HG02884 (cell line): ENCODE measurements around the gene ZNRF3.
"Not testable (repeated sequence)": the region's sequence is repeated elsewhere in the genome, so short reads cannot be mapped to it uniquely, and the experiment has no call there.

ENCODE experiments used
- ATAC-seq: cut with Tn5 transposase; IDR thresholded peaks from one replicate; pipeline ENCODE4 v1.9.1; 2021; ENCODE audit warnings: mild to moderate bottlenecking, moderate library complexity; ENCODE audit not compliant: unreplicated experiment

ZNRF3 gene

DNA sequence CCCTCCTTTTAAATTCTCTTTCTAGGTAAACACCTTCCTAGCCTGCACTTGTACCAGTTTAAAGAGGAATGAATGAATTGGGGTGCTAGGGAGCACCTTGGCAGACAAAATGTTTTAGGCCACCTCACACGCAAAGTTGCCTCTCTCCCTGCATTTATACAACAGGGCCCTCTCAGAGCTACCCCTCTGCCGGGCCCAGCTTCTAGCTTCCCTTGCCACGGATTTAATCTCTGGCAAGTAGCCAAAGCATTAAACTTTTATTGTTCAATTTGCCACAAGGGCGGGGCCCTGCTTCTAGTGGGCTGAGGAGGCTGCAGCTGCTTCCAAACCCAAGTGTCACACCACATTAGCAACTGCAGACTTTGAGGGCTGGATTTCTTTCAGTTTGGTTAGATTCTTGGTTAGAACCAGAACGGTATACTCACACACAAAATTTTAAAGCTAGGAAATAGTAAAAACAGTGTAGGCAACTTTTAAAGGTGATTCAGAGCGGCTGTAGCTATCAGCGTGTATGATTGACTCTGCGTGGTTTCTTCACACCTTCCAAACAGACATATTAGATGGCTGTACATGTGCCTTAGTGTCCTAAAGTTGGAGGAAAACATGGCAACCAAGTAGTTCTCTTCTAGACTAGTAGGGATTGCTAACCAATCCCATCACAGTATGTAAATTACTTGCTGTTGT is 196.0 kb downstream of the ZNRF3 start:
- no peak for ATAC-seq

DNA sequence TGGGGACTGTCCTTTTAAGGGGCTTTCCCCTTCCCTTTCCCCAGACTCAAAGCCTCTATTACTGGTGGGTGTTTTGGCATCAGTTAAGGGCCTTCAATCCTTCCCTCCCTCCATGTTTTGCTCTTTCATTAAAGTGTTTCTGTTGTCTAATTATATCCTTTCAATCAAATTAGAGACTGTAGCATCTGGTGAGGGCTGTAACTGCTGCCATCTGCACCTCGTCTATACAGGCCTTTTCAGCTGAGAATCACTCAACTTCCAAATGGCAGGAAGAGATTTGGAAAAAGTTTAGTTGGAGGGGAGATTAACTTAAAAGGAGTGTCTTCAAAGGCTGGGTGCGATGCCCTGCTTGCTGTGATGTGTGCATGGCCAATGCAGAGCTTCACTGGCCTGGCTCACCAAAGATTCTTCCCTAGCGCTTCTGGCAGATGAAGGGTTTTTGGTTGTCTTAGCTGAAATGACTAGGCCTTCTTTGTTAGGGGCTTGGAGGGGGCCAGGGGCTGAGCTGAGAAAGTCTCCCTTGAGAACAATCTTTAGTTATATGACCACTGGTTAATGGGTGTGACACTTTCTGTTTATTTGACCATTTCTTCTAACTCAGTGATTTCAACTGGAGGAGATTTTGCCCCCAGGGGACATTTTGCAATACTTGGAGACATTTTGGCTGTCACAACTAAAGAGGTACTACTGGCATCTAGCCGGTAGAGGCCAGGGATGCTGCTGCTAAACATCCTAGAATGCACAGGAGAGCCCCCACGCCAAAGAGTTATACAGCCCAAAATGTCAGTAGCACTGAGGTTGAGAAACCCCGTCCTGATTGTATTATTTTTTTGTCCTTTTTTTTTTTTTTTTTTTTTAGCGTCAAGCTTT is 197.0 kb downstream of the ZNRF3 start:
- no peak for ATAC-seq

DNA sequence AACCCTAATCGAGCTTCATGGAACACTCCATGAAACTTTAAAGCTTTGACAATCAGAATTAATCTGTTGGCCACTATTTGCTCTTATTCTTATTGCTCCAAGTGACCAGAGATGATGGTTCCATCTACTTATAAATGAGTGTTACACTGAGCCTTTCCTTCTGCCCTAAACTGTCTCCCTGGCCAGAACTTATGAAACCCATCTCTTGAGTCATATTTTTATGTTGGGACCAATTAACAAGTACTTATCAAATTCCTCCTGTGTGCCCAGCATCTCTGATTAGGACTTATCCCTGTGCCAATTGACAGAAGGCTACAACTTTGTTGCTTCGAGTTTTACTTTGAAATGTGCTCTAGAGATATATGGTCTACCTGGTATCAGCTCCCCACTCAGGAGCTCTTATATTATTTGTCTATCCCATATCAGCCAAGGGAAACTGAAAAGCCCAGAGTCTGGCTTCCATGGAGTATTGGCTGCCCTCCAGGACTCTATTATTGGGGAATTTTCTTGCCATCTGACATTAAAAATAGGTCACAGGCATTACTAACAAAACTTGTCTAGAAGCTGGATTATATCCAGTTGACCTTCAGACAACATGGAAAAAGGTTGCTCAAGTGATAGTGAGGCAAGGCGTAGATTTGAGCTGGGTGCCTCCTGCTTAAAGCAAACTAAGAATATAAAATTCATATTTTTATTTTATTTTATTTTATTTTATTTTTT is 198.3 kb downstream of the ZNRF3 start:
- ATAC-seq = no peak

DNA sequence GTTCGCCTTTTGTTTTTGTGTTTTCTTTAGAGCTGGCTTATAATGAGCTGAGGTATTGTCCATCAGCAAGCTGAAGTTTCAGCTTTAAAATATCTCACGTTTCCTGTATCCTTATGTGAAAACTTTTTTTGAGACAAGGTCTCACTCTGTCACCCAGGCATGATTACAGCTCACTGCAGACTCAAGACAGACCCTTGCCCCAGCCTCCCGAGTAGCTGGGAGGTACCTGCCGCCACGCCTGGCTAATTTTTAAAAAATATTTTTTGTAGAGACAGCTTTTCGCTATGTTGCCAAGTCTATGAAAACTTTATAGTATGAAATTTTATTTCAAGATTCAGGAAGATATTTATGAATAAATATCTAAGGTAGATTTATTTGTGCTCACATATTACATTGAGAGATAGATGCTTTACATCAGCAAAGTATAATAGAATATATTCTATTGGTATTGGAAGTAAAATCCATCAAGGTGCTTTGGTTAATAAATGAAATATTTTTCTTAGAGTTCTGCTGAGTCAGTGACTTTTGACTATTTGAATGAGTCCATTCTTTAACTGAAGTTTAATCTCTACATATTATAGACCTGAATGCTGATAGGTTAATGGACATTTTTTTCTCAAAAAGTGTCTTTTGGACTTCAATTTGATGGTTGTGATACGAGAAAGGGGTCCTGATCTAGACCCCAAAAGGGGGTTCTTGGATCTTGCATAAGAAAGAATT is 199.6 kb downstream of the ZNRF3 start:
- no peak for ATAC-seq

GRCh38 chr22:29083576-29083932 is 200.2 kb downstream of the ZNRF3 start:
- ATAC-seq = not testable (repeated sequence)

- ATAC-seq = no peak
Measured at GRCh38 chr22:29083933-29084591, 200.7 kb downstream of the ZNRF3 start.

GRCh38 chr22:29087012-29087411 is 203.6 kb downstream of the ZNRF3 start:
- no peak for ATAC-seq

- no peak for ATAC-seq
Measured at GRCh38 chr22:29088809-29089208, 205.4 kb downstream of the ZNRF3 start.

- no peak for ATAC-seq
Measured at GRCh38 chr22:29089507-29089906, 206.1 kb downstream of the ZNRF3 start.

DNA sequence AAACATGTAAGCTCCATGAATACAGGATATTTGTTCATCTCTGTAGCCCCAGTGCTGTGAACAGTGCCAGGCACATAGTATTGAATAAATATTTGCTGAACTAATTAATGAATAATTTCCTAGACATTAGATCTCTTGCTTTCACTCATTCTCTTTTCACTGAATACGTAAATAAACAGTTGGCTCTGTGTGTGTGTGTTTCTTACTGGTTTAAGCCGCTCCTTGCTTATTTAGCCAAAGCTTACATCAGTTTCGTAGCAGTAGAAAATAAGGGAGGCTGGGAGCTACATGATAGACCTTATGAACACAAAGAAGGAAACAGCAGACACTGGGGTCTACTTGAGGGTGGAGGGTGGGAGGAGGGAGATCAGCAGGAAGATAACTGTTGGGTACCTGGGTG is 206.7 kb downstream of the ZNRF3 start:
- ATAC-seq = no peak

DNA sequence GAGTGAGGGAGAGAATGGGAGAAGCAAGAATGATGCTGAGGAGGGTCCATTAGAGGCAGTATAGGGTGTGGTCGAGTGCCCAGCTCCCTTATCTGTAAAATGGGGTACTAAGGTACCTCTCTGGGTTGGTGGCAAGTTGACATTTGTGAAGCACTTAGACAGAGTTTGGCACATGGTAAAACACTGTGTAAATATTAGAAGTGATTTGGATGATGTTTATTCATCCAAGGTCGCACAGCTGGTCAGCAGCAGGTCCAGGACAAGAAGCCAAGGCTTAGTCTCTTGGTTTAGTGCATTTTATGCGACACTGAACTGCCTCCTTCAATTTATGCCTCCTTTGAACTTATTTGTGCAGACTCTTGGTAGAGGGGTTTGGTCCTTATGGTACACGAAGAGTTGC is 208.9 kb downstream of the ZNRF3 start:
- no peak for ATAC-seq

DNA sequence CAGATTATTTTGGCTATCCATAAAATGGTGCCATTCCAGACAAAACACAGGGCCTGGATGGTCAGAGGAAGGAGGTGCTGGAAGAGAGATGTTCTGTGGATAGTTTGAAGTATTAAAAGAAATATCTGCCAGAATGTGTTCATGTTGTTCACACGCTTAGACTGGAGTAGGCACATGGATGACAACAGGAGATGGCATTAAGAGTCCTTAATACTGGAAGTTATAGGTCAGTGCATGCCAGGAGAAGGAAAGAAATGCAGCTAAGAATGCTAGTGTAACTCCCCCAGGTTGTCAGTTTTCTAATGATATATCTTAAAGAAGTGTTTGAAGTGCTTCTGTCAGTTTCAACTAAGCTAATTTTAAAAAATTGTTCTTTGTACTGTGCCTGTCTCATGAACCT is 209.7 kb downstream of the ZNRF3 start:
- ATAC-seq = no peak

GRCh38 chr22:29093501-29094300 is 210.3 kb downstream of the ZNRF3 start:
- ATAC-seq = no peak

GRCh38 chr22:29095459-29095858 is 212.1 kb downstream of the ZNRF3 start:
- no peak for ATAC-seq

DNA sequence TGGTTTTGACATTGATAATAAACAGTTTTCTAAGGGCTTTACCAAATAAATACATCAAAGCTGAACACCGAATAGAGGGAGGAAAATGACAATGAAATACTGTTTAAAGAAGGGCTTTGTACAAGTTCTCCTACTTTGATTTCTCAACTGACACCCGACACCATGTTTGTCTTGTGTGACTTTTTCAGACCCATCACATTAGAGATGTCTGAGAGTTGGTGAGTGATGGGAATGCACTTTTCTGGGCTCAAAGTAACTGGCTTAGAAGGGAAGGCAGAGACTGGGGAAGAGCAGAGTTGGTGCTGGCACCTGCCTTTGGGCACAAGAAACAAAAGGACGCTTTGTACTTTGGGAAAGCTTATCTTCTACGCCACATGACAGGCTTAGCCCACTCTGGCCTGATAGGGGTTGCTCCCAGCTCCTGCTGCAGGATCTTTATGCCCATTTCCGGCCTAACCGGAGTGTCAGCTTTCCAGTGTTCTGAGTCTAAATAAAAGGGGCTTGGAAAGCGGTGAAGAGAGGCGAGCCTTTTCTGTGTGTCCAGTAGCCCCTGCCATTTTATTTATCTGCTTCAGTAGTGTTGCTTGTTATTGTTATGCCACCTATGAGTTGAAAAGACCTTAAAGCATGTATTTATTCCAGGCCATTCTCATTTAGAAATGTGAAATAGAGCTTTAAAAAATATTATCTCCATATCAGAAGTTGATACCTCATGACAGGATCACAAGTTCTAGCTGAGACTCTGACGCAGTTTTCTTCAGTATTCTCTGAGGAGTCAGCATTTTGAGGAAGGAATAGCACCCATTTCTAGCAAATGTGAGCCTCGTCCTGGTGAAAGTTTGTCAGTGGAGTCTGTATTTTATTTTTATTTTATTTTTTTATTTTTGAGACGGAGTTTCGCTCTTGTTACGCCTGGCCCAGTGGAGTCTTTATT is 213.6 kb downstream of the ZNRF3 start:
- no peak for ATAC-seq

GRCh38 chr22:29098296-29098695 is 214.9 kb downstream of the ZNRF3 start:
- ATAC-seq = no peak

DNA sequence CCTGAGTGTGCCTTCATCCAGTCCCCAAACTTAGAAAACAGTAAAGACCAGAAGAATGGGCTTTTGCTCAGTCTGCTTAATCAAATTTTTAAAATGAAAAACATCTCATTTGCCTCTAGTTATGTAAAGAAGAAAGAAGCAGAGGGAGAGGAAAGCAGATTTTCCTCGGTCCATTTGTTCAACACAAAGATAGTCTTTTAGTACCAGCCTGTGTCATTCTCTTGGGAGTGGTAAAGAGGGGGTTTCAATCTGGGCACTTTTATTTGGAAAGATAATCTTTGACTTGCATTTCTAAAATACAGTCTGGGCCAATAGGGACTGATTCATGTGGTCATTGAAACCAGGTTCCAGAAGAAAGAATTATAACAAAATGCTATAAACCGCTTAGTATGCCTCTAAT is 218.9 kb downstream of the ZNRF3 start:
- ATAC-seq = no peak

- ATAC-seq = no peak
Measured at GRCh38 chr22:29103121-29103520, 219.7 kb downstream of the ZNRF3 start.

- no peak for ATAC-seq
Measured at GRCh38 chr22:29105468-29105867, 222.1 kb downstream of the ZNRF3 start.
